Stimulated activated naive CD4-positive, alpha-beta T cell (primary cell): ENCODE measurements around the gene UQCRC1.
"Not testable (repeated sequence)": the region's sequence is repeated elsewhere in the genome, so short reads cannot be mapped to it uniquely, and the experiment has no call there.

Source experiments
- DNase-seq, 6 experiments: peaks; one replicate each; lab custom pipeline; 2025; lab: John Stamatoyannopoulos, UW

The UQCRC1 gene

DNA sequence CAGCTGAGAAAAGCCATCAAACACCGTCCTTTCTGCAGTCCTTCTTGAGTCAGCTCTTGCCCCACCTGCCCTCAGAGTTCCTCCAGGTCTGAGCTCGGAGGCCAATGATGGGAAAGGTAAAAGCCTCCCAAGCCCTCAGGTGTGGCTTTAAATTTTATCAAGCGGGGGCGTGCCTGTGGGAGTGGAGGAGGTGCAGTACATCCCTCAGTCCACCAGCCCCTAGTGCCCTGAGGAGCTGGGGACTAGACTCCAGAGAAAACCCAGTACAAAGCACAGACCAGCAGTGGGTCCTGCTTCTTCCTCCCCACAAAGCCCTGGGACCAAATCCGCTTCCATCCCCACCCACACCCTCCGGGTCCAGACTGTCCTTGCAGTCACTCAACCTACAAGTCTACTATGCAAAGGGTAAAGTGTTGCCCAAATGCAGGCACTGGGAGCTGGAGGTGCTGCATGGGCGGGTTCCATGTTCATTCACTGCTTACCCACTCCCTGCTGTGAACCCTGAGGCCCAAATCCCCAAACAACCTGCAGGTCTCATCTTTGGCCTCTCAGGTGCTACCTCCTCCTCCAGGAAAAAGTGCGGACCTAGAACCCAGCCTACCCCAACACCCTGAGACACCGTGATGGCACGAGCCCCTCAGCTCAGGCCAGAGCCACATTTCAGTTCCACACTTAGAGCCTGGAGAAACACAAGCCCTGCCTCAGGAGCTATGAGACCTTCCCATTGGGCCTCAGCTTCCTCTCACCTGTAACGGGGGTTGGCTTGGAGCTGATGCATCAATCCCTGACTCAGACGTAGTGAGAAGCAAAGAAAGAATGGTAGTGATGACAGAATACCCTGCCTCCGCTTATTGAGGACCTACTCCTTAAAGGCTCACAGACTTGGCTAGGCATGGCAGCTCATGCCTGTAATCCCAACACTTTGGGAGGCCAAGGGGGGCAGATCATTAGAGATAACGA, 55.3 kb downstream of the UQCRC1 start:
- DNase-seq: no peak

DNA sequence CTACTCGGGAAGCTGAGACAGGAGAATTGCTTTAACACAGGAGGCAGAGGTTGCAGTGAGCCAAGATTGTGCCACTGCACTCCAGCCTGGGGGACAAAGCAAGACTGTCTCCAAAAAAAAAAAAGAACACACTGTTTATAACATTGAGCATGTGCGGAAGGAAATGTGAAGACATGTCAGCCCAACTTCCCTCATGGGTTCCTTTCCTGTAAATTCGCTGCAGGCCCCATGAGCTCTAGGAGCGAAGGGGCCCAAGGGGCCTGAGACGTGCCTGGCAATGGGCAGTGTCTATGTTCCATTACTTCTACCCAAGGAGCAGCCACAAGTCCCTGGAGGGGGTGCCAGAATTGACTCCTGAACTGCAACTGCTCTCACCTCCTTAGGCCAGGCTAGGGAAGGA, 56.1 kb downstream of the UQCRC1 start:
- DNase-seq: no peak

DNA sequence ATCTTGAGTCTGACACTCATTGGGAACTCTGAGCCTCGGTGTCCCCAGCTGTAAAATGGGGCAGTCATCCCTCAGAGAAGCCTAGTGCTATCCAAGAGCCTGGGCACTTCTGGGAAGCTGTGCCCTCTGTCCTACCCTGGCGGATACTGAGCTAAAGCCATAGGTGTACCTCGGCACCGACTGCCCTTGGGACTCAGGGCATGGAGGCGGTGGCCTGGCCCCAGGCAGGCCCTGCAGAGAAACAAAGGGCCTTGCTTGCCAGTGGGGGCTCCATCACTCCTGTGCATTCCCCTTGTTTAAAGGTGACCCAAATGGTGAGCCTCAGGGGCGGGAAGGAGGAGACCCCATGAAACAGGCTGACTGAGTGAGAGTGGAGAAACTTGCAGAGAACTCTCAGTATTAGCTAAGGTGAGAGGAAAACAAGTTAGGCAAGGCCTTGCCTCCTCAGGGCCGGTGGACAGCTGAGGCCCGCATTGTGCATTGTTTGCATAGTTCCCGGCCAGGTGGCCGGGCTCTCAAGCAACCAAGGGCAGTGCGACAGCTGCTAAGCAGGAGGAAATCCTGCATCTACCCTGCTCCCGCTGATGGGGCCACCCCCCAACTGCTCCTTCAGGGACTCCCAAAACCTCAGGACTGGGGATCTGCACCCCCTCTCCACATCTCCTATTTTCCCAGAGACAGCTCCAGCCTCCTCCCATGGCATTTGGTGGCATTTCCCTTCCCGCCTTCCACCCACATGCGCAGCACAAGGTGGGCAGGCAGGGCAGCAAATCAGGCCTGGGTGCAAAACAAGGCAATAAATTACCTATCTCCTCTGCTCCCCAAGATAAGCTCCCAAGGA, 57.1 kb downstream of the UQCRC1 start:
- no peak for DNase-seq

DNA sequence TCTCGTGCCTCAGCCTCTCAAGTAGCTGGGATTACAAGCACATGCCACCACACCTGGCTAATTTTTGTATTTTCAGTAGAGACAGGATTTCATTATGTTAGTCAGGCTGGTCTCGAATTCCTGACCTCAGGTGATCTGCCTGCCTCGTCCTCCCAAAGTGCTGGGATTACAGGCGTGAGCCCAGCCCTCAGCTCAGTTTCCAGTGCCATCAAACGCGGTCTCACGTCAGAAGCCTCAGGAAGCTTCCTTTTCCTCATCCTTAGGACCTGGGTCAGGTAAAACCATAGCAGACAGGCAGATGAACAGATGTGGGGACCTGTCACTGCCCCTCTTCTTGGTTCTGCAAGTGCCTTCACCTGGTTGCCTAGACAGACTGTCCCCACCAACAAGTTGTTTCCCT, 57.8 kb downstream of the UQCRC1 start:
- not testable (repeated sequence) for DNase-seq
